ENCODE results near the gene LLGL2.

GRCh38 chr17:75566416-75566815 lies 40.9 kb downstream of the LLGL2 start:
- TF ChIP-seq EZH2 (IDR thresholded peaks at IDR 0.05; ENCODE audit: borderline replicate concordance, insufficient read depth, low read depth, low read length, poor library complexity, severe bottlenecking) = no peak
- TF ChIP-seq CTCF (IDR thresholded peaks at IDR 0.05) = no peak
